Ovary (tissue), 3 donors: ENCODE measurements around the gene USP13.

Experiments
- EP300 ChIP-seq: sonication (generic); formaldehyde crosslinking; IDR thresholded peaks from one replicate; pipeline ENCODE4 v1.6.1; 2017; ENCODE audit warnings: antibody characterized with exemption
- TF ChIP-seq, protein P1 (sequence below), 3 donors: fragments of 450-650 bp in 2 of 3; fragments of 200-600 bp in 1 of 3; IDR thresholded peaks; one replicate each; pipeline versions ENCODE4 v1.5.1 to v1.8.0; 2016 to 2022; ENCODE audit warnings: antibody characterized with exemption in 3 of 3, mild to moderate bottlenecking in 1 of 3
- donor health status: DM: no; HTN: no; CAD: no.

DNA sequence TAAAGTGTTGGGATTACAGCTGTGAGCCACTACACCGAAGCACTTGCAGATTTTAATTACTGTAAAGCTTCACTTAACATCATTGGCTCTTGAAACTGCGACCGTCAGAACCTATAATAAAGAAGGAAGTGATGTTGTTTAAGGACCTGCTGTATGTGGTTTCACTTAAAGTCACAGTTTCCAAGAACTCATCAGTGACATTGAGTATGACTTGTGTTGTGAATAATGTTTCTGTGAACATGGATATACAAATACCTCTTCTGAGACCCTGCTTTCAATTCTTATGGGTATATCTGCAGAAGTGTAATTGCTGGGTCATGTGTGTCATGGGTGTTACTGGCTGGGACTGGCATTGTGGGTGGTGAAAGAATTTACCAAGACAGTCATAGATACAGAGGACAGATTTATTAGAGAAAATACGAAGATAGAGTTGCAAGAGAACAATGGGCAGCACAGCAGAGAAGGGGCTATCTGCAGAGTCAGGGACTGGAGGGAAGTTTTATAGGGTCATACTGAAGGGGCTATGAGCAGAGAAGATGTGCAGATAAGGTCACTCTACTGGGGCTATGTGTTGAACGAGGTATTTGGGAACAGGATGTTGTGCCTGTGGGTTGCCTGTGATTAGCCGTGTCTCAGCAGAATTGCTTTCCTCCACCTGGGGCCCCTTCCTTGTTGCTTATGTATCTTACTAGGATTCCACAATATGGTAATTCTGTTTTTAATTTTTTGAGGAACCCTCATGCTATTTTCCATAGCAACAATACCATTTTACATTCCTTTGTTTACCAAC lies 43.7 kb upstream of the USP13 start:
- TF ChIP-seq, protein P1, sequence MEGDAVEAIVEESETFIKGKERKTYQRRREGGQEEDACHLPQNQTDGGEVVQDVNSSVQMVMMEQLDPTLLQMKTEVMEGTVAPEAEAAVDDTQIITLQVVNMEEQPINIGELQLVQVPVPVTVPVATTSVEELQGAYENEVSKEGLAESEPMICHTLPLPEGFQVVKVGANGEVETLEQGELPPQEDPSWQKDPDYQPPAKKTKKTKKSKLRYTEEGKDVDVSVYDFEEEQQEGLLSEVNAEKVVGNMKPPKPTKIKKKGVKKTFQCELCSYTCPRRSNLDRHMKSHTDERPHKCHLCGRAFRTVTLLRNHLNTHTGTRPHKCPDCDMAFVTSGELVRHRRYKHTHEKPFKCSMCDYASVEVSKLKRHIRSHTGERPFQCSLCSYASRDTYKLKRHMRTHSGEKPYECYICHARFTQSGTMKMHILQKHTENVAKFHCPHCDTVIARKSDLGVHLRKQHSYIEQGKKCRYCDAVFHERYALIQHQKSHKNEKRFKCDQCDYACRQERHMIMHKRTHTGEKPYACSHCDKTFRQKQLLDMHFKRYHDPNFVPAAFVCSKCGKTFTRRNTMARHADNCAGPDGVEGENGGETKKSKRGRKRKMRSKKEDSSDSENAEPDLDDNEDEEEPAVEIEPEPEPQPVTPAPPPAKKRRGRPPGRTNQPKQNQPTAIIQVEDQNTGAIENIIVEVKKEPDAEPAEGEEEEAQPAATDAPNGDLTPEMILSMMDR (IDR thresholded peaks at IDR 0.05) = no peak
- no peak for TF ChIP-seq EP300
